COR-L47 (cell line): ENCODE data around the gene TMCO4.
"Not testable (repeated sequence)": the region's sequence is repeated elsewhere in the genome, so short reads cannot be mapped to it uniquely, and the experiment has no call there.

Experiments used
- DNase-seq: peaks from one replicate; lab custom pipeline; 2025; lab: John Stamatoyannopoulos, UW

TMCO4 gene

DNA sequence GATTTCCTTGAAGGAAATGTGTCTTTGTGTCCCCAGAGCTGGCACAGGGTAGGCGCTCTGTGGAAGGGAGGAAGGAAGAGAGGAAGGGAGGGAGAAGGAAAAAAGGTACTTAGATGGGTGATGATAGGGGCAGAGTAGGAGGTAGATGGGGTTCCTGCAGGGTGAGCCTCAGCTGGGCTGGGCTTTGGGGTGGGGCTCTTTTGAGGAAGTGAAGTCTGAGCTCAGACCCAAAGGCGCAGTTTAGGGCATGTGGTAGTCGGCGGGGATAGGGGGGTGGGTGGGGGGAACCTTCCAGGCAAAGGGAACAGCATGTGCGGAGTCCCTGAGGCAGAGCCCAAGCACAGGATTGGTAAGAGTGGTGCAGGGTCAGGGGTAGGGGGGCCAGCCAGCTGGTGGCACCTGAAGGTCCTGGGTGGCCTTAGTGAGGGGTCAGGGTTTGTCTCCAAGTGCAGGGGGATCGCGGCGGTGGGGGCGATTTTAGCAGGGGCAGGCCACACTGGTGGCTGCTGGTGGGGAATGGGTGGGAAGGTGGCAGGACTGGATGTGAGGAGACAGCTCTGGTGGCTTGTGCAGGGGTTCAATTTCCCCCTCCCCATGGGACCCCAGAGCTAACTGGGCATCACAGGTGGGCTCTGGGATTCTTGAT, 143.5 kb downstream of the TMCO4 start:
- DNase-seq: no peak

DNA sequence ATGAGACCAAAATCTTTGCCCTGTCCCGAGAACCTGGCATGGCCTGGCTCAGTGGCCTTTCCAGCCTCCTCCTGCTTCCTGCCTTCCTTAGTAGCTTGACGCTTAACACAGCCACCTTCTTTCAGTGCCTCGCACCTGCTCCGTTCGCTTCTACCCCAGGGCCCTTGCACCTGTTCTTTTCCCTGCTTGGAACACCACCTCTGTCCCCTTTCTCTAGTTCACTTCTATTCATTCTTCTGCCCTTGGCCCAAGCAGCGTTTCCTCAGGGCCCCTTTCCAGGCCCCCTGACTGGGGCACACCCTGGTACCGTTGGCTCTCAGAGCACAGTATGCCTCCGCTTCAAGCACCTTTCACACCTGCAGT, 144.0 kb downstream of the TMCO4 start:
- DNase-seq: no peak

DNA sequence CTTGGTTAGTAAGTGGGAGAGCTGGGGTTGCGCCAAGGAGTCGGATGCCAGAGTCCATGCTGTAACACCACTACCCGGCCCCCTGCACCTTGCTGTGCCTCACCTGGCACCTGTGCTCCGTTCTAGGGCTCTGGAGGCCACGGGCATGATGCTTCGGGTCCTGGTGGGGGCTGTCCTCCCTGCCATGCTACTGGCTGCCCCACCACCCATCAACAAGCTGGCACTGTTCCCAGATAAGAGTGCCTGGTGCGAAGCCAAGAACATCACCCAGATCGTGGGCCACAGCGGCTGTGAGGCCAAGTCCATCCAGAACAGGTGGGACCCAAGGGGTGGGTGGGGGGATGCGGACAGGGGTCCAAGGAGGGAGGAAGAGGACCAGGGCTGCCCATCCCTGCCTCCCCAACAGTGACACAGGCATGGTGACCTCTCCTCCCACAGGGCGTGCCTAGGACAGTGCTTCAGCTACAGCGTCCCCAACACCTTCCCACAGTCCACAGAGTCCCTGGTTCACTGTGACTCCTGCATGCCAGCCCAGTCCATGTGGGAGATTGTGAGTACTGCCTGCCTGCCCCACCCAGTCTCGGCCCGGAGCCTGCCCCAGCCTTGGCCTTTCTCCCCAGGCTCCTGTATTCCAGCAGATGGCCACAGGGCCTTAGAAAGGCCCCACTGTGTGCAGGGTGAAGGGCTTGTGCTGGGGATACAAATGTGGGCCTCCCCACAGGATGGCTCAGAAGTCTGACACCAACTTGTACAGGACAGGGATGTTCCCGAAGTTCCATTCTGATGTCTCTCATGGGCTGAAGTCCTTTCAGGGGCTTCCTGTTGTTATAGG, 144.6 kb downstream of the TMCO4 start:
- DNase-seq: peak; percentile 59

DNA sequence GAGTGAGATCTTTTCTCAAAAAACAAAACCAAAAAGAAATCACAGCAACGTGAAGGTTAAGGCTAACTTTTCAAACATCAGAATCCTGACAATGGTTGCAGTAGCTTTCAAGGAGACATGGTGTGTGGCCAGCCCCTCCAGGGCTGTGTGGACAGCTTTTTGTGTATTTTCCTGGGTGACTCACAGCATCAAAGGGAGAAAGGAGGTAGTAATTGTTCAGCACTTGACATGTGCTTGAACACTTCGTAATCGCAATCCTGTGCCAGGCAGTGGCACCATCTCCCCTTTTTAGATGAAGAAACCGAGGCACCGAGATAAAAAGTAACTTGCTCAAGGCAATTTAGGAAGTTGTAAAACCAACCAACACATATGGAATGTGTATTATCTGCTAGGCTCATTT, 145.3 kb downstream of the TMCO4 start:
- no peak for DNase-seq

DNA sequence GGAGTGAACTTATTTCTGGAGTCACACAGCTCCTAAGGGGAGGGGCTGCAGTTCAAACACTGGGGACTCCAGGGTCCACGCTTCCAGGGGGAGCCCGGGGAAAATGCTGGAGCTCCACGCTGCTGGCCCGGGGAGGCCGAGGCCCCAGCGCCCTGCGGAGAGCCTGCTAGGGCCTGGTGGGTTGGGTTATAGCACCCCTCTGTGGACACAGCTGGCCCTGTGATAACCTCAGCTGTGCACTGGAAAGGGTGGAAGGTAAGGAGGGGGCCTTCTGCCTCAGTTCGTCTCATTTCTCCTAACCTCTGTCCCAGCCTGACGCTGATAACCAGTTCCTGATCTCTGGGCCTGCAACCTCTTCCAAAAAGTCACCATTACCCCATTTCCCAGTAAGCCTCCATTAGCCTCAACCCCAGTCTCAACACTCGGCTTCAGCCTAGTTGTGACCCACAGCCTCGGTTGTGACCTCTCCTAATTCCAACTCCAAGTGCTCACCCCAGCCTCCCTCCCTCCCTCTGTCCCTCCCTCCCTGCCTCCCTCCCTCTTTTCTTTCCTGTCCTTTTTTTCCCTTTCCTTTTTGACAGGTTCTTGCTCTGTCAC, 148.5 kb downstream of the TMCO4 start:
- DNase-seq: peak; percentile 43

DNA sequence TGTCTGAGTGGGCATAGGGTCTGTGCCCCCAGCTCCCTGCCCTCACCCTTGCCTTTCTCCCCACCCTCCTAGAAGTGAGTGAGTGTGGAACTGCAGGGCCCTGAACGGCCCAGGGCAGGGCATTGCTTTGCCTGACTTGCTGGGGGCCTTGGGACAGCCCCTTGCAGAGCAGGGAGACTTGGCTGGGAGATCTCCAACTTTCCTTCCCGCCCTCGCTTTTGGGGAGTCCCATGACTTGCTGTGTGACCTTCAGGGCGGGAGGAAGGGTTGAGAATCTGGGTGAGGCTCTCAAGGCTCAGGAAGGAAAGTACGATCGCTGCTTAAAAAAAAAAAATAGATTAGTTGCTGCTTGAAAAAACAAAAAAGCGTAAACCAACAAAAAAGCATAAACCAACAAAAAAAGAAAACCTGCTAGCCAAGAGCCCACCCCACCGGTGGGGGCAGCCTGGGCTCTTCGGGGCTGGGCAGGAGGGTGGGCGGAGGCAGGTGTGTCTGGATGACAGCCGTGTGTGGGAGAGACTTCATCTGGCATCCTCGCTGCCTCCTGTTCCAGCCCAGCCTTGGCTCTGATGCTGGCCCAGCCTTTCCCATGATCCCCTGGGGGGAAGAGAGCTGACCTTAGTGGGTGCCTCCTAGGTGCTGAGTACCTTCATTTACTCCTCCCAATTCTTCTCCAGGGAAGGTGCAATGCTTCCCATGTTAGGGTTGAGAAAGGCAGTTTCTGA, 149.1 kb downstream of the TMCO4 start:
- DNase-seq: no peak

DNA sequence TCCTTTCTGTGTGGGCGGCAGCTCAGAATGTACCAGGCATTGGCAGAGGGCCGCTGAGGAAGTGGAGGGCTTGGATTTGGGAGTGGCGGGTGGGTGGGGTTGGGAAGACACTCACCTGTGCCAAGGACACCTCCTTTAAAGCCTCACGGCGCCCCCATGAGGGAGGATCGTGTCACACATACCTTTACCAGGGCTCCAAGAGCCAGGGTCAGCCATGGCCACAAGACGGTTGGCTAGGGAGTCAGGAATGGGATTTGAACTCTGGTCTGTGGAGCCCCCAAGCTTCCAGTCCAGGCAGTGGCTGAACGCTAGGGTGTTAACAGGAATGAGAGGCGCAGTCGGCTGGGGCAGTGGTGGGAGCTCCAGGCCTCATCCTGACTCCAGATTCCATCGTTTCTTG, 151.0 kb downstream of the TMCO4 start:
- DNase-seq: peak; percentile 28

DNA sequence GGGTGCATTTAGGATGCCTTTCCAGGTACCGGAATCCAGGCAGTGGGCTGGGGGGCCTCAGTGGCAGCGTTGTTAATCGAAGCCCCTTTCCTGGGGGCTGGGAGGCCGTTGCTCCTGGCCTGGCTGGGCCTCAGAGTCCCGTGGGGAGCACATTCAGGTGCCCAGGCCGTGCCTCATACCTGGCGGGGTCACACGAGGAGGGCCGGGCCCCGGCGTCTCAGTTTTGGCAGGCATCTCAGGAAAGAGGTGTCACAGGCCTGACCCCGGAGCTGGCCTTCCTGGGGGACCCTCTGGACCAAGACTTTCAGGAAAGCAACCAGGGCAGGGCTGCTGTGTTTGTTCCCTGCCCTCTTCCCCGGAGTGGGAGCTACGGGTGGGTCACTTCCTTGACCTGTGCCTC, 151.5 kb downstream of the TMCO4 start:
- DNase-seq: no peak

DNA sequence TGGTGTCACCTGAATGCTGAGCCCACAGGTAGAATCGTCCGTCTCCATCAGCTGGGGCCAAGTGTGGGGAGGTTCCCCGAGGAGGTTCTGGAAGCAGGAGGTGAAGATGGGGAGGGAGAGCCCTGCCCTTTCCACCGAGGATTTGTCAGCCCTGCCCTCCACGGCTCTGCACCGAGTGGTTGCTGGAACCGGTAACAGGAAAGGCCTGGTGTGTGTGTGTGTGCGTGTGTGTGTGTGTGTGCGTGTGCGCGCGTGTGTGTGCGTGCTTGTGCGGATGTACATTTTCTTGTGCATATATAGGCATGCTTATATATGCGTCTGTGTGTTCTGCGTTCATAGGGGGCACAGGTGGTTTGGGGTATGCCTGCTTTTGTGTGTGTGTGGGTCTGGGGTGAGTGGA, 152.1 kb downstream of the TMCO4 start:
- no peak for DNase-seq

DNA sequence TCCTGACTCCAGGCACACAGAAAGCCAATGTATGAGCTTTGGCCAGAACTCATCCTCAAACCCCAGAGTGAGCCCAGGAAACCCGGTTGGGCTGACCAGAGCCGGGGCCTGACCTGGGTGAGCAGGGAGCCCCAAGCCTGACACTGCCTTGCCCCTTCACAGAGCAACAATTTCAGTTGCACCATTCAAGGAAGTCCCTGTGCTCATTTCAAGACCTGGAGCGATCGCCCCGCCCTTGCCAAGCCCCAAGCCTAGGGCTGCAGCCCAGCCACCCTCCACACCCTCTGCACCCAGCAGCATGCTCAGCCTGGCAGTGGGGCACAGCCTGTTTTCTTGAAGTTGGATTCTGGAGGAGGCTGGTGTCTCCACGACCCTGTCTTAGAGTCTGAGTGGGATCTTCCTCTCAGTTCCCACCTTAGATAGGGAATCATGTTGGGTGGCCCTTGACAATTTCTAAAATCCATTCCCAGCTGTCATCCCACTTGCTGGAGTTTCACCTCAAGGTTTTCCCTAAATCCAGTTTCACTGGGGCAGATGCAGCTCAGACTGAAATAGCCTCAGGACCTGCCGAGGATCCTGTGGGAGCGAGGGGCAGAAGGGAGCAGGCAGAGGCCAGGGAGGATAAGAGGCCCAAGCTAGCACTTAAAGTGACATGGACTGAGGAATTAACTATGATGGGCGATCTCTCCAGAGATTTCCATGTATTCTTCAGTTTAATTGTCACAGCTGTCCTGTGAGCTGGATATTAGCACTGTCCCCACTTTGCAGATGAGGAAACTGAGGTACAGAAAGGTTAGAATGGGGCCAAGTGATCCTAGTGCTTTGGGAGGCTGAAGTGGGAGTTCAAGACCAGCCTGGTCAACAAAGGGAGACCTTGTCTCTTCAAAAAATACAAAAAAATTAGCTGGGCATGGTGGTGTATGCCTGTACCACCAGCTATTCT, 153.1 kb downstream of the TMCO4 start:
- no peak for DNase-seq

DNA sequence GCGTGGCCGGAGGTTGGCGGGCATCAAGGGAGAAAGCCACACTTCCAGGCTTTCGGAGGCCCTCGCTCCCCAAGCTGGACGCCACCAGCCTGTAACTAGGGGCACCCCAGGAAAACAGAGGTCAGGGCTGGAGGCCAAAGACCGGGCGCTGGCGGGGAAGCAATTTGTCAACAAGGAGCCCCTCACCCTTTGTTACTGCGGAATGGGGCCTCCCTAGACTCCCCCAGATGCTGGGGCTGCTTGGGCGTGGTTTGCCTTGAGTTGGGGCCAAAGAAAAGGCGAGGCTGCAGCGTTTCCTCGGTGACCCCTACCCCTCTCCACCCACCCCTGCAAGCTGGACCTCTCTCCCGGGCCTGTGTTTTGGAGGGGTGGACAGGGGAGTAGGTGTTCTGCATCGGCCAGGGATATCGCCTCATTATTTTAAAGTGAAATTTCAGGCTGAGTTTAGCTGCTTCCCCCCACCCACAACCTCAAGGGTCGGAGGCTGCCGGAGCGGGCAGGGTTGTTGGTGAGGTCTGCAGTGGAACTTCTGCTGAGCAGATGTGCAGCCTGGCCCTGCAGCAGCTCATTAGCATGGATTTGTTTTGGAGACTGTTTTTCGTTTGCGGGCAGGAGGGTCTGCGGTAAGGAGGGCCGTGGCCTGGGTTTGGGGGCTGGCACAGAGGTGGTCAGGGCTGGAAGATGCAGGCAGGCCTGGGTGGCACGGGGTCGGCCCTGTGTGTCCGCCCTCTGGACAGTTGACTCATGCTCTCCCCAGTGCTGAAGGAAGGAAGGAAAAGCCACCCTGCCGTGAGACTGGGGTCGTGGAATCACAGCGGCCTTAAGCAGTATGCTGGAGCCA, 154.1 kb downstream of the TMCO4 start:
- no peak for DNase-seq

DNA sequence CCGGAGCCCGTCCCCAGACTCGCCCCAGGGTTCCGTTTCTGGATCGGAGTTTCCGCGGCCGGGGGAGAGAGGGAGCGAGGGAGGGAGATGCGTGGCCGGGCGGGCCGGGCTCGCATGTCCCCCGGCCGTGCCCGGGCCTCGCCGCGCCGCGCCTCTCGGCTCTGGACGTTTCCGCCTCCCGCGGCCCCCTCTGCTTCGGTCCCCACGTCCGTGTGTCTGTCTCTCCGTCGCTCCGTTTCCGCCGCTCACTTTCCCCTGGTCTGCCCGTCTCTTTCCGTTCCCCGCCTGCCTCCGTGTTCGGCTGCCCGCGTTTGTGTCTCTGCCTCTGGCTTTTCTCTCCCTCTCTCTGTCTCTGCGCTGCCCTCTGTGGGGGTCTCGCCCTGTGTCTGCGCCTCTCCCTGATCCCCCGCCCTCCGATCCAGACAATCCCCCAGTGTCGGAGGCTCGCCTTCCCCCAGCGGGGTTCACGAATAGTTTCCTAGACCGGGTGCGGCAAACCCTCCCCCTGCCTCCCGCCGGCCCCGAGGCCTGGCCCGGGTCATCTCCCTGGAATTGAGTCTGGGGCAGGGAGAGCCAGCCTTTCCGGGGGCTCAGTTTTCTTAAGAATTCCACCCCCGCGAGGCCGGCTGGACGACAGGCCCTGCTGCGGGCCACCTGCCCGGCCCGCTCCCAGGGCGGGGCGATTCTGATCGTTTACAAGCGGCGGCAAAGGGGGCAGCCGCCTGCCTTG, 154.9 kb downstream of the TMCO4 start:
- no peak for DNase-seq

DNA sequence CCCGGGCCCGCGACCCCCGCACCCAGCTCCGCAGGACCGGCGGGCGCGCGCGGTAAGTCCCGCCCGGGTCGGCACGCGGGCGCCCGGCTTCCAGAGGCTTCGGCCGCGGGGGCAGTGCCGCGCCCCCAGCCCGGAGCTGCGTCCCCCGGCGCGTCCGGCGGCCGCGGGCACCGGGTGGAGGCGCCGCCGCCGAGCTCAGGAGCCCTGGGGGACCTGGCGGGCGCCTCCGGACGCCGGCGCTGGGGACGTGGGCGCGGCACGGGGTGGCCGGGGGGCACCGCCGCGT, 155.4 kb downstream of the TMCO4 start:
- DNase-seq: no peak

DNA sequence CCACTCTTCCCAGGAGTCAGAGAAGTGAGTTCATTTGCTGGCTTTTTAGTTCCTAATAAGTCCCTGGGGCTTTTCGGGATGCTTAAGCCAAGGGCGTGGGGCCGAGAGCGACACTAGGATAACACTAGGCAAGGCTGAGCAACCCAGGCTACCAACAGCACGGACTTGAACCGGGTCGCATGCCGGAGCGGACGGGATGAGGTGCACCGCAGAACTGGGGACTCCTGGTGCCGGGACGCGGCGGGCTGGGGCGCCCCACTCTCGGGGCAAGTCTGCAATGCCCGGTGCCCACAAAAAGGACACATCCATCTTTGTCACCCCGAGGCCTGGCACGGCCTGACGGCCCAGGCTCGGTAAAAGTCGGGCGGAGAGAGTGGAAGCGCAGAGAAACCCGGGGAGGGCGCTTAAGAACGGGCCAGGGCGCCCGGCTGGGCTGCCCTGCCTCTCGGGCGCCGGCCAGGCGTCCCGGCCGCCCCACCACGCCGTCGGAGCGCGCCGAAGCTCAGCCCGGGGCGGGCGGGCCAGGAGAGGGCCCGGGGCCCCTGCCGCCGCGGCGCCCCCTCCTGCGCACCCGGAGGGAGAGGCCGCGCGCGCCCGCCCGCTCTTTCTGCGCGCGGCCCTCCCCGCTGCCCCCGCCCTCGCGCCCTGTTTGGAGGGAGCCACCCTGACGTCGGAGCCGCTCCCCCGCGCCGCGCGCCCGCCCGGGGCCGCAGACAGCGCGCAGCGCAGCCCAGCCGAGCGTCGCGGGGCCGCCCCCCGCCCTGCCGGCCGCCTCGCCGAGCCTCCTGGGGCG, 155.9 kb downstream of the TMCO4 start, which contains the start of gene NBL1:
Gene NBL1 (plus strand): TSS at position 710 of the 793 bp plus-strand sequence. CDS start 10,720 bp downstream, outside the sequence.
- no peak for DNase-seq

DNA sequence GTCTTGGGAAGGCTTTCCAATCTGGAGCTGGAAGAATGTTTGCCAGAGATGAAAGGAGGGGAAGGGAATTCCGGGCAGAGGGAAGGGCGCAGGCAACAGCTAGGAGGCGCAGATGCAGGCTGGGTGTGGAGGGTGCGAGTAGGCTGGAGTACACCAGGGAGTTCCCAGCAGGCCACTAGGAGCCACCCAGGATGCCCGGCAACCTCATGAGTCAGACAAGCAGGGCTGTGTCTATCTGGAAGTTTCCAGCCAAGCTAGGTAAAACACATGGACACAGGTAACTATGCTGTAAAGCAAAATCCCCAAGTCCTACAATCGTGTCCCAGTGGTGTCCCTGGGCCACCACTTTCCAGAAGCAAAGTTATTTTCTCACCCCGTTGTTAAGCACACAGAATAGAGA, 156.6 kb downstream of the TMCO4 start:
- no peak for DNase-seq

DNA sequence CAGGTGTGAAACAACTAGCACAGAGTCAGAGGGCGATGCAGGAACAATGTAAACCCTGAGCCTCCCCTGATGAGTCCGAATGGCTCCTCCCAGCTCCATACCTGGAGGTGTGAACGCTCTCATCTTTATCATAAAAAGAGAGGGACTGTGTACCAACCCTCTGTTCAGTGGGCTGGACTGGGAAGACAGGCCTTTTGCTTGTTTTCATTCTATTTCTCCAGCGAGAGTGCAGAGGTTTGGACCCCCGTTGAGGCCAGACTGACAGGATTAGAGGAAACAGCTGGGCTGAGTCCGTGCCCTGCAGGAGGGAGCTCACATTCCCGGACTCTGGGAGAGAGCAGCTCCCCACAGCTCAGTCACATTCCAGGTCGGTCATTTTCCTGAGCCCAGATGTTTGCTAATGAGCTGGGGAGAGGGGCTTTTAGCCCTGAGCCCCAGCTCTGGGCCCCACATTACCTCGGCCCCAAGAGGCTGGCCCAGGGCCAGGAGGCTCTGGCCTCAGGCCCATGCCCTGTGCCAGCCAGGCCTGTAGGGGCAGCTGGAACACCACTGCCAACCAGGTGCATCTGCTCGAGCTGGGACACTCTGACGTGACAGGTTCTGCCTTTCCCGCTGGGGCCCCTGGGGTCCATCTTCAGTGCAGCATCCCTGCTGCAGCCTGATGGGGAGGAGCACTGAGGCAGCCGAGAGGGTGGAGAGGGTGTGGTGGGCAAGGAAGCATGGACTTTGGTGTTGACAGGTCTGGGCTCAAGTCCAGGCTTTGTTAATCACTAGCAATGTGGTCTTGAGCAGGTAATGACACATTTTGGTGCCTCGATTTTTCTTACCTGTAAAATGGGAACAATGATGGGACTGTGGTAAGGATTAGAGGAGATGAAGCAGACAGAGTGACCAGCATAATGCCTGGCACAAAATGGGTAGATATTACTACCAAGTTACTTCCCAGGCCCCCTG, 159.1 kb downstream of the TMCO4 start:
- peak; percentile 59 for DNase-seq

DNA sequence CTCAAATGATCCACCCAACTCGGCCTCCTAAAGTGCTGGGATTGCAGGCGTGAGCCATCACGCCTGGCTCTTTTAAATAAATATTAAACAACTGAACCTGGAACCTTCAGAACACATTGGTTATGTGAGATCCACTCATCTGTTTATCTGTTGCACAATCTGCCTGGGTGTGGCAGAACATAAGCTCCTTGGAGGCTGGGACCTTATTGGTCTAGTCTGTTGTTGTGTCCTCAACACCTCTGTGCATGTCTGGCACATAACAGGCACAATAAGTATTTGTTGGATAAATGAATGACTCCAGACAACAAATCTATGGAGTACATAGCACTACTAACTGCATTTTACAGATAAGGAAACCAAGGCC, 159.7 kb downstream of the TMCO4 start:
- DNase-seq: no peak

DNA sequence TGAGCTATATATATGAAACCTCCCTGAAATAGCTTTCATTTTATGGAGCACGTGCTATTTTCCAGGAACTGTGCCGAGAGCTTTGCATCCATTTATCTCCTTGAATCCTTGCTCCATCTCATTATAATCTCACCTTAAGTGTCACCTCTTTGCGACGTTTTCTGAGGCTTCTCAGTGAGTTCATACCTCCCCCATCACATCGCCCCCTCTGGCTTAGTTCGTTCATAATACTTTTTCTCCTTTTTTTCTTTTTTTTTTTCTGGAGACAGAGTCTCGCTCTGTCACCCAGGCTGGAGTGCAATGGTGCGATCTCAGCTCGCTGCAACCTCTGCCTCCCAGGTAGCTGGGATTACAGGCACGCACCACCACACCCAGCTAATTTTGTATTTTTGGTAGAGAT, 160.5 kb downstream of the TMCO4 start:
- DNase-seq: not testable (repeated sequence)
